Measurements from ENCODE around the gene ROR2. TPM values are rescaled to one million over a fixed set of nuclear protein-coding genes. Genes with fewer than 3 reads are reported as not detected.

Gene ROR2
- total and polyA plus RNA-seq, 2 donors (not counting 3 experiments of a cell fraction or from before 2014, with no cell fraction given), result not detected

- H3K9me3 ChIP-seq (replicated peaks; ENCODE audit: control insufficient read depth, insufficient read depth, low read length), result no peaks in the 10 kb centered on the region
- no peak overlapping the region for H3K4me2 ChIP-seq (ENCODE audit: insufficient read depth, low read length)
- no TSS peak for BruUV-seq (replicated peaks)
- H3K4me1 ChIP-seq (ENCODE audit: control insufficient read depth, extremely low read depth, insufficient read depth, low read length), result no peaks in the 10 kb centered on the region
- H3K27ac ChIP-seq (ENCODE audit: insufficient read depth, low read depth, low read length), result no peak overlapping the region
- no peaks in the 10 kb centered on the region for H3K79me2 ChIP-seq (ENCODE audit: control insufficient read depth, insufficient read depth, low read length)
- H3K9ac ChIP-seq (replicated peaks; ENCODE audit: extremely low read depth, insufficient read depth, low read length), result no peak overlapping the region
- DNase-seq (ENCODE audit: low read depth, low spot score) (no peak), FAIRE-seq (no peak)
- H3K36me3 ChIP-seq (ENCODE audit: control insufficient read depth in 2 of 2, extremely low read depth in 1 of 2, insufficient read depth in 2 of 2, low read length in 2 of 2), result no peaks in the 10 kb centered on the region
- H2AFZ ChIP-seq (ENCODE audit: low read depth, low read length), result no peak overlapping the region
- dilution Hi-C loops (cut with MboI; ENCODE audit: extremely low pct_ligation_motif_present, low sequenced_read_pairs) (no loop called here), intact Hi-C loops (cut with micrococcal nuclease) (no loop called here)
- no peak for TF ChIP-seq FOS (IDR thresholded peaks at IDR 0.05; ENCODE audit: borderline replicate concordance, insufficient read depth, low read length)
- no peak for TF ChIP-seq MAX (IDR thresholded peaks at IDR 0.05; ENCODE audit: insufficient read depth, insufficient read length)
- no peak for TF ChIP-seq JUN (IDR thresholded peaks at IDR 0.05; ENCODE audit: borderline replicate concordance, insufficient read depth, insufficient read length, low read depth)
- TF ChIP-seq CTCF (IDR thresholded peaks at IDR 0.05; ENCODE audit: extremely low read depth in 1 of 2, insufficient read depth in 1 of 2, low read depth in 1 of 2, low read length in 2 of 2), result no peak
- no peak for TF ChIP-seq POLR2A (IDR thresholded peaks at IDR 0.05; ENCODE audit: low read depth, low read length)
- no peak for TF ChIP-seq EZH2 (IDR thresholded peaks at IDR 0.05; ENCODE audit: borderline replicate concordance, low read depth, low read length, severe bottlenecking)
- TF ChIP-seq POLR2AphosphoS5 (IDR thresholded peaks at IDR 0.05; ENCODE audit: insufficient read depth, low read depth, low read length), result no peak
- no peak for TF ChIP-seq MYC (IDR thresholded peaks at IDR 0.05; ENCODE audit: low read depth, low read length)
- TF ChIP-seq GATA2 (IDR thresholded peaks at IDR 0.05; ENCODE audit: insufficient read depth, insufficient read length, low read depth, low read length), result no peak
- no peaks in the 10 kb centered on the region for H3K27me3 ChIP-seq (ENCODE audit: control insufficient read depth in 2 of 2, insufficient read depth in 2 of 2, low read length in 2 of 2)
- H3K4me3 ChIP-seq (replicated peaks in 1 of 3; ENCODE audit: insufficient read depth in 1 of 3, low read depth in 1 of 3, low read length in 3 of 3), result no peak overlapping the region
- ChIA-PET POLR2A (no interaction called here), CTCF (no interaction called here)
- no peaks in the 10 kb centered on the region for H3K9me1 ChIP-seq (replicated peaks; ENCODE audit: control insufficient read depth, extremely low read depth, insufficient read depth, low read length)
- H4K20me1 ChIP-seq (replicated peaks; ENCODE audit: control insufficient read depth, extremely low read depth, insufficient read depth, low read length), result no peaks in the 10 kb centered on the region
These were observed 196.3 kb downstream of the ROR2 start for GRCh38 chr9:91753711-91754110.

All from endothelial cell of umbilical vein (primary cell).